GM06990 (cell line): ENCODE measurements around the gene LYZL1.

Experiments
- DNase-seq: peaks from one replicate; pipeline ENCODE4 v3.0.0-alpha.2; 2011; ENCODE audit not compliant: insufficient read length; ENCODE audit errors: extremely low read depth
- H3K27me3 ChIP-seq: replicated peaks from 2 replicates; pipeline ENCODE4 v1.6.0; 2011; ENCODE audit warnings: low read length; ENCODE audit not compliant: control insufficient read depth, insufficient read depth
- H3K36me3 ChIP-seq: 2 replicates; pipeline ENCODE4 v1.5.1; 2011; ENCODE audit warnings: low read length; ENCODE audit not compliant: control insufficient read depth, insufficient read depth
- H3K4me3 ChIP-seq: replicated peaks from 2 replicates; pipeline ENCODE4 v1.5.1; 2011; ENCODE audit warnings: low read depth, mild to moderate bottlenecking, control low read depth, low read length
- CTCF ChIP-seq: IDR thresholded peaks from 2 replicates; pipeline ENCODE4 v1.5.1; 2011; ENCODE audit warnings: low read length, control low read depth, mild to moderate bottlenecking, inconsistent platforms; ENCODE audit not compliant: insufficient read depth, poor library complexity, severe bottlenecking

LYZL1 gene

GRCh38 chr10:29265210-29265768 lies 23.6 kb upstream of the LYZL1 start:
- no peak overlapping the region for H3K4me3 ChIP-seq
- TF ChIP-seq CTCF, result no peak
- H3K36me3 ChIP-seq, result no peaks in the 10 kb centered on the region
- H3K27me3 ChIP-seq, result no peaks in the 10 kb centered on the region; the same call in 1 of the 2 replicates
- no peak for DNase-seq

- DNase-seq, result no peak
- TF ChIP-seq CTCF, result no peak
- Histone ChIP-seq H3K27me3 (no peaks in the 10 kb centered on the region; the same call in 1 of the 2 replicates), H3K4me3 (no peak overlapping the region), H3K36me3 (no peaks in the 10 kb centered on the region)
Observed at GRCh38 chr10:29266641-29267040, 22.2 kb upstream of the LYZL1 start.

GRCh38 chr10:29268011-29268410 lies 20.9 kb upstream of the LYZL1 start:
- Histone ChIP-seq H3K36me3 (no peaks in the 10 kb centered on the region), H3K4me3 (no peak overlapping the region), H3K27me3 (no peaks in the 10 kb centered on the region)
- no peak for TF ChIP-seq CTCF
- DNase-seq, result no peak

- no peak for TF ChIP-seq CTCF
- Histone ChIP-seq H3K27me3 (no peaks in the 10 kb centered on the region), H3K4me3 (no peak overlapping the region), H3K36me3 (no peaks in the 10 kb centered on the region)
- DNase-seq, result no peak
Observed at GRCh38 chr10:29269486-29269885, 19.4 kb upstream of the LYZL1 start.

- no peak for TF ChIP-seq CTCF
- DNase-seq, result no peak
- no peaks in the 10 kb centered on the region for H3K36me3 ChIP-seq
- no peaks in the 10 kb centered on the region for H3K27me3 ChIP-seq
- H3K4me3 ChIP-seq, result no peak overlapping the region
Observed at GRCh38 chr10:29270883-29271282, 18.0 kb upstream of the LYZL1 start.

GRCh38 chr10:29271877-29272276 lies 17.0 kb upstream of the LYZL1 start:
- no peak for TF ChIP-seq CTCF
- Histone ChIP-seq H3K36me3 (no peaks in the 10 kb centered on the region), H3K27me3 (no peaks in the 10 kb centered on the region), H3K4me3 (no peak overlapping the region)
- DNase-seq, result no peak
